Frontal cortex (tissue), 1 donor: Measurements from ENCODE around the gene SLC7A7. TPM values are rescaled to one million over a fixed set of nuclear protein-coding genes. Genes with fewer than 3 reads are reported as not detected.

Experiments used
- small RNA-seq: library from RNA; depleted of rRNA; stranded (forward); fragments of <200 nt; gene quantifications from one replicate; pipeline ENCODE3, GENCODE V24; 2014
- total RNA-seq: library from RNA; depleted of rRNA; stranded (reverse); fragments of >200 nt; gene quantifications from one replicate; pipeline ENCODE4 v1.2.3, GENCODE V29; 2014

The SLC7A7 gene
- total RNA-seq, 1 donor from 2014 or later = 2.0 TPM

Small RNAs within 50 kb of the gene (small RNA-seq; reads per million reads assigned to genes)
- gene RF00019 (not detected), gene RF00588 (not detected)

Other genes starting within 250 kb of the SLC7A7 start
- gene DAD1, start 226.2 kb downstream of the SLC7A7 start, total RNA-seq = 89.7 TPM
- gene ABHD4, start 217.1 kb downstream of the SLC7A7 start, total RNA-seq = 2.4 TPM
- gene OR6J1, start 171.1 kb downstream of the SLC7A7 start, total RNA-seq = not detected
- gene OXA1L, start 48.7 kb downstream of the SLC7A7 start, total RNA-seq = 28.9 TPM
- gene MRPL52, start 14.5 kb upstream of the SLC7A7 start, total RNA-seq = 13.9 TPM
- gene MMP14, start 21.1 kb upstream of the SLC7A7 start, total RNA-seq = 6.9 TPM
- gene LRP10, start 56.3 kb upstream of the SLC7A7 start, total RNA-seq = 2.9 TPM
- 2.4 TPM for gene REM2, start 67.8 kb upstream of the SLC7A7 start, total RNA-seq
- gene RBM23, start 103.7 kb upstream of the SLC7A7 start, total RNA-seq = 73.4 TPM
- gene PRMT5, start 113.9 kb upstream of the SLC7A7 start, total RNA-seq = 61.1 TPM
- gene HAUS4, start 141.7 kb upstream of the SLC7A7 start, total RNA-seq = 23.2 TPM
- gene AJUBA, start 167.1 kb upstream of the SLC7A7 start, total RNA-seq = 4.5 TPM
- 4.5 TPM for gene C14orf93, start 194.7 kb upstream of the SLC7A7 start, total RNA-seq
- 194 TPM for gene PSMB5, start 219.5 kb upstream of the SLC7A7 start, total RNA-seq
- gene PSMB11, start 226.8 kb upstream of the SLC7A7 start, total RNA-seq = under 0.01 TPM
- 9.4 TPM for gene CDH24, start 242.1 kb upstream of the SLC7A7 start, total RNA-seq